ENCODE data around the gene ZMYND10.
"Not testable (repeated sequence)": the region's sequence is repeated elsewhere in the genome, so short reads cannot be mapped to it uniquely, and the experiment has no call there.

ZMYND10 gene

GRCh38 chr3:50314816-50315215 is 30.7 kb downstream of the ZMYND10 start:
- Histone ChIP-seq H2BK120ac (ENCODE audit: low read depth, low read length) (no peak overlapping the region), H3K23ac (ENCODE audit: low read length) (no peak overlapping the region), H3K79me2 (ENCODE audit: control insufficient read depth, insufficient read depth, low read length) (peaks cover 16% of the 10 kb centered on the region), H3K9ac (ENCODE audit: low read length) (no peak overlapping the region), H2BK15ac (replicated peaks; ENCODE audit: low read depth) (no peak overlapping the region), H3K4me1 (ENCODE audit: control insufficient read depth, low read depth, low read length) (peaks cover 9% of the 10 kb centered on the region), H3K56ac (ENCODE audit: low read length) (peak overlapping the region; percentile 78), H3K18ac (ENCODE audit: low read length) (no peak overlapping the region), H4K5ac (ENCODE audit: low read length) (no peak overlapping the region), H3K27me3 (ENCODE audit: insufficient read depth, low read length, poor library complexity) (no peaks in the 10 kb centered on the region), H3K4me3 (ENCODE audit: low read length) (no peak overlapping the region), H4K8ac (ENCODE audit: low read depth, low read length) (no peak overlapping the region), H3K4me2 (ENCODE audit: low read length) (no peak overlapping the region), H3K27ac (ENCODE audit: low read depth, low read length) (peak overlapping the region; percentile 51), H3K36me3 (ENCODE audit: control insufficient read depth, insufficient read depth, low read length) (peaks cover 10% of the 10 kb centered on the region), H3K4ac (ENCODE audit: low read depth, low read length) (no peak overlapping the region), H3K79me1 (ENCODE audit: low read length) (peaks cover 19% of the 10 kb centered on the region), H2AK5ac (ENCODE audit: low read length) (no peak overlapping the region), H2BK5ac (ENCODE audit: low read length) (peak overlapping the region; percentile 87)
- DNase-seq = no peak
- no CpG with 5 or more reads among the region's 4 CpGs for WGBS (ENCODE audit: extremely low coverage, insufficient coverage, low lambda C conversion rate)

- H3K4me1 ChIP-seq (ENCODE audit: control insufficient read depth, low read depth, low read length) = peaks cover 9% of the 10 kb centered on the region
- H3K4me2 ChIP-seq (ENCODE audit: low read length) = peak overlapping the region; percentile 7
- no peak overlapping the region for H2BK15ac ChIP-seq (replicated peaks; ENCODE audit: low read depth)
- peaks cover 12% of the 10 kb centered on the region for H3K79me2 ChIP-seq (ENCODE audit: control insufficient read depth, insufficient read depth, low read length)
- H3K27ac ChIP-seq (ENCODE audit: low read depth, low read length) = peak overlapping the region; percentile 51
- no peaks in the 10 kb centered on the region for H3K27me3 ChIP-seq (ENCODE audit: insufficient read depth, low read length, poor library complexity)
- peaks cover 6% of the 10 kb centered on the region for H3K36me3 ChIP-seq (ENCODE audit: control insufficient read depth, insufficient read depth, low read length)
- no peak overlapping the region for H2BK120ac ChIP-seq (ENCODE audit: low read depth, low read length)
- no peak overlapping the region for H4K5ac ChIP-seq (ENCODE audit: low read length)
- no peak overlapping the region for H3K4me3 ChIP-seq (ENCODE audit: low read length)
- no peak overlapping the region for H3K23ac ChIP-seq (ENCODE audit: low read length)
- H3K9ac ChIP-seq (ENCODE audit: low read length) = peak overlapping the region; percentile 22
- WGBS (ENCODE audit: extremely low coverage, insufficient coverage, low lambda C conversion rate) = no CpG with 5 or more reads among the region's 3 CpGs
- H2BK5ac ChIP-seq (ENCODE audit: low read length) = peak overlapping the region; percentile 87
- peak overlapping the region; percentile 2 for H3K4ac ChIP-seq (ENCODE audit: low read depth, low read length)
- DNase-seq = peak; percentile 23
- no peak overlapping the region for H3K18ac ChIP-seq (ENCODE audit: low read length)
- peak overlapping the region; percentile 15 for H2AK5ac ChIP-seq (ENCODE audit: low read length)
- no peak overlapping the region for H4K8ac ChIP-seq (ENCODE audit: low read depth, low read length)
- peak overlapping the region; percentile 78 for H3K56ac ChIP-seq (ENCODE audit: low read length)
- H3K79me1 ChIP-seq (ENCODE audit: low read length) = peaks cover 15% of the 10 kb centered on the region
Observed at GRCh38 chr3:50314342-50314741, 31.2 kb downstream of the ZMYND10 start.

- not testable (repeated sequence) for H4K5ac ChIP-seq (ENCODE audit: low read length); H3K56ac ChIP-seq (ENCODE audit: low read length); H3K36me3 ChIP-seq (ENCODE audit: control insufficient read depth, insufficient read depth, low read length); H2AK5ac ChIP-seq (ENCODE audit: low read length); H2BK120ac ChIP-seq (ENCODE audit: low read depth, low read length); H3K9ac ChIP-seq (ENCODE audit: low read length); H3K79me1 ChIP-seq (ENCODE audit: low read length); H3K4me2 ChIP-seq (ENCODE audit: low read length); H3K4me3 ChIP-seq (ENCODE audit: low read length); H3K79me2 ChIP-seq (ENCODE audit: control insufficient read depth, insufficient read depth, low read length); H3K27ac ChIP-seq (ENCODE audit: low read depth, low read length); H3K18ac ChIP-seq (ENCODE audit: low read length); H3K4ac ChIP-seq (ENCODE audit: low read depth, low read length); H2BK15ac ChIP-seq (replicated peaks; ENCODE audit: low read depth); H4K8ac ChIP-seq (ENCODE audit: low read depth, low read length); H3K23ac ChIP-seq (ENCODE audit: low read length); H2BK5ac ChIP-seq (ENCODE audit: low read length); DNase-seq; H3K4me1 ChIP-seq (ENCODE audit: control insufficient read depth, low read depth, low read length); H3K27me3 ChIP-seq (ENCODE audit: insufficient read depth, low read length, poor library complexity)
- WGBS (ENCODE audit: extremely low coverage, insufficient coverage, low lambda C conversion rate) = no CpG with 5 or more reads among the region's 32 CpGs
Observed at GRCh38 chr3:50312041-50312440, 33.5 kb downstream of the ZMYND10 start.

- Histone ChIP-seq H3K56ac (ENCODE audit: low read length) (no peak overlapping the region), H3K79me1 (ENCODE audit: low read length) (no peaks in the 10 kb centered on the region), H2BK5ac (ENCODE audit: low read length) (no peak overlapping the region), H2BK15ac (replicated peaks; ENCODE audit: low read depth) (no peak overlapping the region), H3K27me3 (ENCODE audit: insufficient read depth, low read length, poor library complexity) (no peaks in the 10 kb centered on the region), H2BK120ac (ENCODE audit: low read depth, low read length) (no peak overlapping the region), H4K5ac (ENCODE audit: low read length) (no peak overlapping the region), H4K8ac (ENCODE audit: low read depth, low read length) (no peak overlapping the region), H3K4ac (ENCODE audit: low read depth, low read length) (no peak overlapping the region), H3K4me2 (ENCODE audit: low read length) (no peak overlapping the region), H3K36me3 (ENCODE audit: control insufficient read depth, insufficient read depth, low read length) (no peaks in the 10 kb centered on the region), H2AK5ac (ENCODE audit: low read length) (no peak overlapping the region), H3K4me3 (ENCODE audit: low read length) (no peak overlapping the region), H3K23ac (ENCODE audit: low read length) (no peak overlapping the region), H3K27ac (ENCODE audit: low read depth, low read length) (no peak overlapping the region), H3K9ac (ENCODE audit: low read length) (no peak overlapping the region), H3K4me1 (ENCODE audit: control insufficient read depth, low read depth, low read length) (peaks cover 5% of the 10 kb centered on the region), H3K79me2 (ENCODE audit: control insufficient read depth, insufficient read depth, low read length) (no peaks in the 10 kb centered on the region), H3K18ac (ENCODE audit: low read length) (no peak overlapping the region)
- no peak for DNase-seq
Observed at GRCh38 chr3:50304601-50305000, 40.9 kb downstream of the ZMYND10 start.

GRCh38 chr3:50303013-50303815 is 42.3 kb downstream of the ZMYND10 start, which contains the start of gene HYAL1:
Gene HYAL1, minus strand, starts transcription at chr3:50303574. Its CDS starts 618 bp downstream, at chr3:50302956.
- Histone ChIP-seq H4K5ac (ENCODE audit: low read length) (no peak within 1 kb of the TSS), H3K36me3 (ENCODE audit: control insufficient read depth, insufficient read depth, low read length) (no peaks in the 10 kb centered on the region), H3K79me2 (ENCODE audit: control insufficient read depth, insufficient read depth, low read length) (no peaks in the 10 kb centered on the region), H3K9ac (ENCODE audit: low read length) (peak within 1 kb of the TSS; percentile 25), H3K79me1 (ENCODE audit: low read length) (no peaks in the 10 kb centered on the region), H2AK5ac (ENCODE audit: low read length) (no peak within 1 kb of the TSS), H3K4me2 (ENCODE audit: low read length) (no peak within 1 kb of the TSS), H2BK15ac (replicated peaks; ENCODE audit: low read depth) (no peak within 1 kb of the TSS), H3K27ac (ENCODE audit: low read depth, low read length) (no peak within 1 kb of the TSS), H3K56ac (ENCODE audit: low read length) (peak within 1 kb of the TSS; percentile 35), H3K4ac (ENCODE audit: low read depth, low read length) (no peak within 1 kb of the TSS), H3K27me3 (ENCODE audit: insufficient read depth, low read length, poor library complexity) (no peaks in the 10 kb centered on the region), H3K23ac (ENCODE audit: low read length) (no peak within 1 kb of the TSS), H3K18ac (ENCODE audit: low read length) (no peak within 1 kb of the TSS), H2BK120ac (ENCODE audit: low read depth, low read length) (no peak within 1 kb of the TSS), H3K4me3 (ENCODE audit: low read length) (no peak within 1 kb of the TSS), H2BK5ac (ENCODE audit: low read length) (no peak within 1 kb of the TSS), H4K8ac (ENCODE audit: low read depth, low read length) (no peak within 1 kb of the TSS), H3K4me1 (ENCODE audit: control insufficient read depth, low read depth, low read length) (peaks cover 6% of the 10 kb centered on the region)
- WGBS (ENCODE audit: extremely low coverage, insufficient coverage, low lambda C conversion rate) = no CpG with 5 or more reads among the region's 14 CpGs
- DNase-seq = peak; percentile 84
